Common myeloid progenitor, CD34-positive (primary cell): ENCODE measurements around the gene LIN37.

ENCODE experiments used
- CTCF ChIA-PET: fragments of 350-600 bp; sonication (Branson Sonifier 250); formaldehyde crosslinking; loops from one replicate; lab custom pipeline; 2021; ENCODE audit warnings: antibody characterized with exemption; lab: Charles Lee
- POLR2A ChIA-PET: fragments of 350-600 bp; sonication (Branson Sonifier 250); formaldehyde crosslinking; loops from one replicate; lab custom pipeline; 2021; ENCODE audit warnings: antibody characterized with exemption; lab: Charles Lee
- DNase-seq, 3 donors: peaks; one replicate each; pipeline versions ENCODE4 v3.0.0 to v3.0.0-alpha.2; 2013
- H3K27ac ChIP-seq, 2 experiments: 1 replicate in 1 of 2; 2 replicates in 1 of 2; pipeline ENCODE4 v1.7.0; 2013; ENCODE audit warnings: inconsistent platforms in 2 of 2, low read length in 2 of 2, mild to moderate bottlenecking in 2 of 2, low read depth in 1 of 2, moderate library complexity in 1 of 2; ENCODE audit not compliant: severe bottlenecking in 2 of 2, insufficient read depth in 1 of 2, poor library complexity in 1 of 2
- H3K27me3 ChIP-seq, 5 experiments: replicated peaks in 2 of 5; 1 replicate in 3 of 5; 2 replicates in 2 of 5; pipeline versions ENCODE4 v1.6.1 to v1.7.0; 2013; ENCODE audit warnings: low read length in 4 of 5, mild to moderate bottlenecking in 2 of 5, moderate library complexity in 2 of 5, inconsistent platforms in 1 of 5; ENCODE audit not compliant: insufficient read depth in 5 of 5, control insufficient read depth in 4 of 5
- H3K36me3 ChIP-seq, 4 experiments: 1 replicate in 2 of 4; 2 replicates in 2 of 4; pipeline versions ENCODE4 v1.6.1 to v1.7.0; 2013; ENCODE audit warnings: low read length in 3 of 4, control low read depth in 1 of 4, mild to moderate bottlenecking in 1 of 4; ENCODE audit not compliant: control insufficient read depth in 4 of 4, insufficient read depth in 4 of 4
- H3K4me1 ChIP-seq, 4 experiments: 1 replicate in 3 of 4; 2 replicates in 1 of 4; pipeline versions ENCODE4 v1.6.1 to v1.7.1; 2013; ENCODE audit warnings: low read length in 3 of 4, mild to moderate bottlenecking in 3 of 4, control low read depth in 1 of 4, inconsistent platforms in 1 of 4, moderate library complexity in 1 of 4; ENCODE audit not compliant: control insufficient read depth in 4 of 4, insufficient read depth in 4 of 4; ENCODE audit errors: control extremely low read depth in 1 of 4
- H3K4me3 ChIP-seq, 7 experiments: 1 replicate in 4 of 7; 2 replicates in 3 of 7; pipeline versions ENCODE4 v1.5.1 to v1.7.0; 2013; ENCODE audit warnings: mild to moderate bottlenecking in 7 of 7, low read length in 6 of 7, moderate library complexity in 6 of 7, inconsistent platforms in 2 of 7, low read depth in 2 of 7, control low read depth in 1 of 7; ENCODE audit not compliant: insufficient read depth in 4 of 7, control insufficient read depth in 1 of 7; ENCODE audit errors: extremely low read depth in 1 of 7
- H3K9me3 ChIP-seq, 5 experiments: 1 replicate in 4 of 5; 2 replicates in 1 of 5; pipeline versions ENCODE4 v1.6.1 to v1.7.1; 2013; ENCODE audit warnings: low read length in 4 of 5, mild to moderate bottlenecking in 2 of 5, inconsistent platforms in 1 of 5, low read depth in 1 of 5, moderate library complexity in 1 of 5; ENCODE audit not compliant: control insufficient read depth in 4 of 5, insufficient read depth in 2 of 5; ENCODE audit errors: control extremely low read depth in 1 of 5
- WGBS: methylation state at CpG from one replicate; pipeline ENCODE4 v1.1.5; 2013; ENCODE audit not compliant: insufficient coverage; 5-methylcytosine and 5-hydroxymethylcytosine counted together

Gene LIN37

DNA sequence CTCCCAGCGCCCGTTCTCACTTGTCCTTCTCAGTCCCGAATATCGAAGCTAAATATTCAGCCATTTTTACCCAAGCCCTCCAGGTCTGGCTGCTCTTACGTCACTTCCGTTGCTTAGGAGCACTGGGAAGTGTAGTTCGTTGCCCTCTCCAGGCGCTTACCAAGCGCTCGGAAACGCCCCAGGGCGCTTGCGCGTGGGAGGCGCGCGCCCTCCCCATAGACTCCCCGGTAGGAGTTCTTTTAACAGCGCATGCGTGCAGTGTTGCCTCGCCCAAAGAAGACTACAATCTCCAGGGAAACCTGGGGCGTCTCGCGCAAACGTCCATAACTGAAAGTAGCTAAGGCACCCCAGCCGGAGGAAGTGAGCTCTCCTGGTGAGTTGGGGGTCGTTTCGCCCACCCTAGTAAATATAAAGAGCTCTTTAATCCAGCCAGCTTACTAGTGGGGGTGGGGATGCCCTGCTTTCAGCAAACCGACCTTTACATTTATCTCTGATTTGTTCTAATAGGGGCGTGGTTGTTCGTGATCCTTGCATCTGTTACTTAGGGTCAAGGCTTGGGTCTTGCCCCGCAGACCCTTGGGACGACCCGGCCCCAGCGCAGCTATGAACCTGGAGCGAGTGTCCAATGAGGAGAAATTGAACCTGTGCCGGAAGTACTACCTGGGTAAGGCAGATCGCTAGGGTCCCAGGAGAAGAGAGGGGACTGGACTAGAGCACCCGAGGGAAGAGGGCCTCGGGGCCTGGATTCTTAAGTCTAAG, 2.9 kb upstream of the LIN37 start, which contains the start of the genes PSENEN and U2AF1L4:
Gene PSENEN (plus strand): TSS at position 324 of the 759 bp plus-strand sequence. CDS start 280 bp downstream, at position 604.
Gene U2AF1L4 (minus strand): TSS at position 91 of the 759 bp plus-strand sequence. CDS start 27 bp downstream, at position 64.
- POLR2A ChIA-PET = interaction anchor here (1.1 kb wide), 1 partner anchor 27 kb away, joined by 4 read pairs; no protein-coding TSS in a partner anchor

DNA sequence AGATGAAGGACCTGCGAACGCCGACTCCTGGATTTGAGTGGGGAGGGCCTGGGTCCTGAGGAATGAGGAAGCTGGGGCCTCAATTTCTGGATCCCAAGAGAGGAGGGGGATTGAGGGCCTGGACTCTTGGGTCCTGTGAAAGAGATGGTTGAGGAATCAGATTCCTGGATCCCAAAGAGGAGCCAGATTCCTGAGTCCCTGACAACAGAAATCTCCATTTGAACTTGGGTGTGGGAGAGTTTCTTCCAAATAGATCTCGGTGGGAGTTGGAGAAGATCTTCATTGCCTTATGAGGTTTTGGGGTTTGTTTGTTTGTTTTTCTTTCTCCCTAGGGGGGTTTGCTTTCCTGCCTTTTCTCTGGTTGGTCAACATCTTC, 2.3 kb upstream of the LIN37 start:
- H3K9me3 ChIP-seq = no peaks in the 10 kb centered on the region
- peak overlapping the region; percentile 99 to 100 for H3K27ac ChIP-seq
- H3K27me3 ChIP-seq = no peaks in the 10 kb centered on the region
- DNase-seq = no peak
- ChIA-PET POLR2A (no interaction called here), CTCF (no interaction called here)
- H3K4me3 ChIP-seq = peak overlapping the region; percentile 46 to 96 (median 90)
- 10% methylated on average over 3 of the region's 4 CpGs for WGBS
- peaks cover 16 to 63% (median 56%) of the 10 kb centered on the region in 4 experiments for H3K4me1 ChIP-seq
- no peaks in the 10 kb centered on the region for H3K36me3 ChIP-seq

More for the DNA sequence above, 2.9 kb upstream of the LIN37 start, which contains the start of the genes PSENEN and U2AF1L4:
- DNase-seq = peak; percentile 99 to 100 (median 100)
- Histone ChIP-seq H3K36me3 (no peaks in the 10 kb centered on the region), H3K9me3 (no peaks in the 10 kb centered on the region), H3K4me3 (peak within 1 kb of the TSS; percentile 46 to 96 (median 90)), H3K4me1 (peaks cover 16 to 68% (median 61%) of the 10 kb centered on the region in 4 experiments), H3K27me3 (no peaks in the 10 kb centered on the region), H3K27ac (peak within 1 kb of the TSS; percentile 99 to 100)
- WGBS = 0% methylated on average over 32 of the region's 40 CpGs
- CTCF ChIA-PET = interaction anchor here (1.2 kb wide), 1 partner anchor 31 kb away, joined by 3 read pairs; no protein-coding TSS in a partner anchor

DNA sequence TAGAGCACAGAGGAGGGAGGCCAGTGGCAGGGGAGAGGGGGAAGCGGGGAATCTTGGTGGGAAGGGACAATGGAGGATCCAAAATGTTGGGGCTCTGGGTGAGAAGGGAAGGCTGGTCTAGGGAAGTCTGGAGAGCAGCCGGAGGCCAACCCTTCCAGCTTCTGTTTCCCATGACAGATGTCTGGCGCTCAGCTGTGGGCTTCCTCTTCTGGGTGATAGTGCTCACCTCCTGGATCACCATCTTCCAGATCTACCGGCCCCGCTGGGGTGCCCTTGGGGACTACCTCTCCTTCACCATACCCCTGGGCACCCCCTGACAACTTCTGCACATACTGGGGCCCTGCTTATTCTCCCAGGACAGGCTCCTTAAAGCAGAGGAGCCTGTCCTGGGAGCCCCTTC, 1.8 kb upstream of the LIN37 start:
- CTCF ChIA-PET = no interaction called here
- Histone ChIP-seq H3K9me3 (no peaks in the 10 kb centered on the region), H3K4me3 (peak overlapping the region in 4 of 7 experiments; percentile 83 to 96 (median 93)), H3K36me3 (no peaks in the 10 kb centered on the region), H3K4me1 (peaks cover 16 to 58% (median 52%) of the 10 kb centered on the region in 4 experiments), H3K27ac (peak overlapping the region in 1 of 2 experiments; percentile 100), H3K27me3 (no peaks in the 10 kb centered on the region)
- POLR2A ChIA-PET = no interaction called here
- no peak for DNase-seq
- WGBS = 96% methylated on average over 4 of the region's 5 CpGs

DNA sequence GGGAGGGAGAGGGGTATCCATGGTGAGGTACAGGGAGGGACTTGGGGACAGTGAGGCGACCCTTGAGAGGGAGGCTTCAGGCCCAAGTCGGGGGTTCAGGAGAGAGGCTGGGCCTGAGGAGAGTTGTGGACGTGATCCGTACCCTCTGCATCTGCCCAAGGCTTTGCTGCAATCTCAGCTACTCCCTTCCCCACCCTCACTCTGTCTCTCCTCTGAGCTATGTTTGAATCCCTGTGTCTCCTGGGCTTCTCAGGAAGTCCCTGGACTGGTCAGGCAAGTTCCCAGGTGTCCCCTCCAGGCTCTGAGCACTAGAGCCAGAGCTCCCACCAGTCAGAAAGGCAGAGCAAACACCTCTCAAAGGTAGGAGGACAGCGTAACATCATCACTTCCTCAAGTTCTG, 1.8 kb downstream of the LIN37 start:
- Histone ChIP-seq H3K36me3 (peaks cover 0 to 28% (median 21%) of the 10 kb centered on the region in 4 experiments), H3K4me1 (peaks cover 10 to 29% (median 25%) of the 10 kb centered on the region in 4 experiments), H3K27me3 (peaks cover 0 to 15% (median 0%) of the 10 kb centered on the region in 5 experiments), H3K27ac (no peak overlapping the region), H3K9me3 (no peaks in the 10 kb centered on the region), H3K4me3 (no peak overlapping the region)
- no peak for DNase-seq
- ChIA-PET POLR2A (no interaction called here), CTCF (no interaction called here)
- 100% methylated on average over 1 of the region's 5 CpGs for WGBS

DNA sequence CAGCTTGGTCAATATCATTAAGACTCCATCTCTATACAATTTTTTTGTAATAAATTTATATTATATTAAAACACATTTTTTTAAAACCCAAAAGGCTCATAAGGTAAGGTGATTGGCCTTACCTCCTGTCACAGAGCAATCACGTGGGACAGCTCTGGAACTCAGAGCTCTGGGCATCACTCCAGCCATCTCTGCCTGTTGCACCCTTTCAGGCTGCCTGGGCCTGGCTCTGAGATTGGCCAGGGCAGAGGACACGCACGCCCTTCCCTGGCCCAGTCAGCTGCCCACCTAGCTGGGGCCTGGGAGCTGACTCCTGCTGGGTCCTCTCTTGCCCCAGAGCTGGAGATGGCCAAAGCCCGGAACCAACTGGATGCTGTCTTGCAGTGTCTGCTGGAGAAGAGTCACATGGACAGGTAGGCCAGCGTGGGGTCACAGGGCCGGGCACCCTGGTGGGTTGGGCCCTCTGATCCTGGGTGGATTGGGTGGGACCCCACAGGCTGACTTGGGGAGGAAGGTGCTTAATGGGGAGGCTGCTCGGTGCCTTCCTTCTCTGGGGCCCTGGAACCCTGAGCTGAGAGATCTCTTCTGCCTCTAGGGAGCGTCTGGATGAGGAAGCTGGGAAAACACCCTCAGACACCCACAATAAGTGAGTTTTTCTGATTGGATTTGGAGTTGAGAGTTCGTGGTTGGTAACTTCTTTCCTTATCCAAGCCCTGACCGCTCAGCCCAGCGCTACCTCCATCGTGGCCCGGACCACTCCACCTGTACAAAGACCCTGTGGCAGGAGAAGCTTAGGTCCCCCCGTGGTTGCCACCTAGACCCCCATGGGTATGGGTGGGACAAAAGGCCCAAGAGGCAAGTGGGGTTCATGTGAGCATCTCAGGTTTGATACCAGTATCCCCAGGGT, 3.7 kb downstream of the LIN37 start:
- Histone ChIP-seq H3K36me3 (peaks cover 0 to 28% (median 21%) of the 10 kb centered on the region in 4 experiments), H3K27ac (no peak overlapping the region), H3K27me3 (peaks cover 0 to 34% (median 0%) of the 10 kb centered on the region in 5 experiments), H3K4me1 (peaks cover 8 to 37% (median 26%) of the 10 kb centered on the region in 4 experiments), H3K4me3 (no peak overlapping the region), H3K9me3 (no peaks in the 10 kb centered on the region)
- 99% methylated on average over 10 of the region's 14 CpGs for WGBS
- DNase-seq = no peak
- ChIA-PET POLR2A (no interaction called here), CTCF (interaction anchor here (0.6 kb wide), 1 partner anchor 10 kb away, joined by 4 read pairs; no protein-coding TSS in a partner anchor)

DNA sequence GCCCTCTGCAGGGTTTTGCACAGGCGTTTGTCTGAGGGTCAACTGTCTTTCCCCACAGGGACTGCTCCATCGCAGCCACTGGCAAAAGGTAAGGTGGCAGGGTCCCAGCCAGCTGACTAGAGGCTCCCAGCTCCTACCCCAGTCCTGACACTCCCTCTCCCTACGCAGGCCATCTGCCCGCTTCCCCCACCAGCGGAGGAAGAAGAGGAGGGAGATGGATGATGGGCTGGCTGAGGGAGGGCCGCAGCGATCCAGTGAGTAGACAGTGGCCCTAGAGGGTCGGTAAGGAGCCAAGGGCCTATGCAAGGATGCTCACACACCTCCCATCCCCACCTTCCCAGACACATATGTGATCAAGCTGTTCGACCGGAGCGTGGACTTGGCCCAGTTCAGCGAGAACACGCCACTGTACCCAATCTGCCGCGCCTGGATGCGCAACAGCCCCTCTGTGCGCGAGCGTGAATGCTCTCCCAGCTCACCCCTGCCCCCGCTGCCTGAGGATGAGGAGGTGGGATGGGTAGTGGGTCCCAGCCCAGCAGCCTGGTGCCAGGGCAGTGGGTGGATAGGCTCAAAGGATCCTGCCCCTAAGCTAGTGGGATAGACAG, 4.5 kb downstream of the LIN37 start:
- 95% methylated on average over 10 of the region's 20 CpGs for WGBS
- Histone ChIP-seq H3K36me3 (peaks cover 0 to 28% (median 21%) of the 10 kb centered on the region in 4 experiments), H3K4me3 (no peak overlapping the region), H3K9me3 (no peaks in the 10 kb centered on the region), H3K27me3 (peaks cover 0 to 37% (median 0%) of the 10 kb centered on the region in 5 experiments), H3K27ac (no peak overlapping the region), H3K4me1 (peaks cover 7 to 40% (median 29%) of the 10 kb centered on the region in 4 experiments)
- ChIA-PET POLR2A (no interaction called here), CTCF (interaction anchor here (0.6 kb wide), 1 partner anchor 9 kb away, joined by 4 read pairs; no protein-coding TSS in a partner anchor)
- no peak for DNase-seq
